ENCODE measurements around the gene VPS52. TPM values are rescaled to one million over a fixed set of nuclear protein-coding genes. Genes with fewer than 3 reads are reported as not detected.

The VPS52 gene
- total RNA-seq, 1 donor from 2014 or later, result 97.2 TPM

- peaks cover 26% of the 10 kb centered on the region for H3K27me3 Mint-ChIP-seq
- no peak overlapping the region for H3K4me3 Mint-ChIP-seq
- H3K36me3 Mint-ChIP-seq (ENCODE audit: low read depth), result peaks cover 26% of the 10 kb centered on the region
- H3K27ac Mint-ChIP-seq, result no peak overlapping the region
- intact Hi-C loops (cut with micrococcal nuclease), result no loop called here
- CTCF ChIA-PET, result no interaction called here
- DNase-seq (no peak), ATAC-seq (ENCODE audit: low read depth) (no peak)
- TF ChIP-seq, protein P1, sequence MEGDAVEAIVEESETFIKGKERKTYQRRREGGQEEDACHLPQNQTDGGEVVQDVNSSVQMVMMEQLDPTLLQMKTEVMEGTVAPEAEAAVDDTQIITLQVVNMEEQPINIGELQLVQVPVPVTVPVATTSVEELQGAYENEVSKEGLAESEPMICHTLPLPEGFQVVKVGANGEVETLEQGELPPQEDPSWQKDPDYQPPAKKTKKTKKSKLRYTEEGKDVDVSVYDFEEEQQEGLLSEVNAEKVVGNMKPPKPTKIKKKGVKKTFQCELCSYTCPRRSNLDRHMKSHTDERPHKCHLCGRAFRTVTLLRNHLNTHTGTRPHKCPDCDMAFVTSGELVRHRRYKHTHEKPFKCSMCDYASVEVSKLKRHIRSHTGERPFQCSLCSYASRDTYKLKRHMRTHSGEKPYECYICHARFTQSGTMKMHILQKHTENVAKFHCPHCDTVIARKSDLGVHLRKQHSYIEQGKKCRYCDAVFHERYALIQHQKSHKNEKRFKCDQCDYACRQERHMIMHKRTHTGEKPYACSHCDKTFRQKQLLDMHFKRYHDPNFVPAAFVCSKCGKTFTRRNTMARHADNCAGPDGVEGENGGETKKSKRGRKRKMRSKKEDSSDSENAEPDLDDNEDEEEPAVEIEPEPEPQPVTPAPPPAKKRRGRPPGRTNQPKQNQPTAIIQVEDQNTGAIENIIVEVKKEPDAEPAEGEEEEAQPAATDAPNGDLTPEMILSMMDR (IDR thresholded peaks at IDR 0.05), result no peak
- POLR2A ChIA-PET, result interaction anchor here (0.6 to 0.7 kb wide), 2 partner anchors 50 to 311 kb away, joined by 3 to 6 read pairs; no protein-coding TSS in a partner anchor
- peaks cover 32% of the 10 kb centered on the region for H3K4me1 Mint-ChIP-seq
- H3K9me3 Mint-ChIP-seq, result no peaks in the 10 kb centered on the region
Observed at GRCh38 chr6:33211136-33211535, 60.5 kb downstream of the VPS52 start.

GRCh38 chr6:33209856-33210255 is 61.8 kb downstream of the VPS52 start:
- peak overlapping the region; percentile 35 for H3K4me3 Mint-ChIP-seq
- ChIA-PET CTCF (no interaction called here), POLR2A (interaction anchor here (2.2 to 2.7 kb wide), 3 partner anchors 39 to 238 kb away, joined by 19 to 38 read pairs (median 37); partner anchors contain the start of genes RPS18 and VPS52)
- TF ChIP-seq, protein P1 (IDR thresholded peaks at IDR 0.05), result no peak
- H3K4me1 Mint-ChIP-seq, result peaks cover 43% of the 10 kb centered on the region
- peaks cover 22% of the 10 kb centered on the region for H3K27me3 Mint-ChIP-seq
- H3K27ac Mint-ChIP-seq, result no peak overlapping the region
- intact Hi-C loops (cut with micrococcal nuclease), result loop anchor here (2.0 to 10.0 kb wide), 3 partner anchors 17 to 1235 kb away; partner anchors contain the start of genes COL11A2 and DXO
- H3K36me3 Mint-ChIP-seq (ENCODE audit: low read depth), result peaks cover 26% of the 10 kb centered on the region
- no peak for DNase-seq
- no peaks in the 10 kb centered on the region for H3K9me3 Mint-ChIP-seq
- no peak for ATAC-seq (ENCODE audit: low read depth)

DNA sequence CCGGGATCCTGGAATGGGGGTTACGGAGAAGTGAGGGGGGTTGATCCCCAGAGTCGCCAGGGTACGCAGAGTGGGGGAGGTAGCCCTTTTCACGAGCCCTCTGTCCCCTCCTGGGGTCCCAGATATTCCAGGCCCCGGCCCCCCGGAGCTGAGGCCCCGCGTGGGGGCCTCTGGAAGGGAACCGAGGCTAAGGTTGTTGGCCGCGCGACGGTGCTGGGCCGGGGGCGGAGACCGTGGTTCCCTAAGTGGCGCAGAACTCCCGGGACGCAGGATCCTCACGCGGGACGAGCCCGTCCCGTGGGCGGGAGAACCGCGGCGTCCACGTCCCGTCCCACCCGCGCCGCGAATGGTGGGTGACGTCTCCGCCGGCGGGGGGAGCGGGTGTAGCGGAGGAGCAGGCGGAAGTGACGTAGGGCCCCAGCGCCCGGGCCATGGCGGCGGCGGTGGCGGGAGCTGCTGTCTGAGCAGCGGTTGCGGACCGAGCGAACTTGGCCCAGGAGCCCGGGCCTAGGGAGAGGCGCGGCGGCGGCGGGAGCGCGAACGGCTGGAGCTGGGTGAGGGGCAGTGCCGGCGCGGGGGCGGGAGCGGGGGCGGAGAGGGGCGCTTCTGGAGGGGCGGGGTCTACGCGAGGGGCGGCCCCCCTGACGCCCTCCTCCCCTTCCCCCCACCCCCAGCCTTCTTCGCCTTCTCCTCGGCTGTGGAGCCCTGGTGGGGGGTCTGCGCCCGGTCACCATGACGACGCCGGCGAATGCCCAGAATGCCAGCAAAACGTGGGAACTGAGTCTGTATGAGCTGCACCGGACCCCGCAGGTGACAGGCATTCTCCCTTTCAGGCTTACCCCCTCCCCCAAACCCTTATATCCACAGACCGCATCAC is 63.3 kb downstream of the VPS52 start, which contains the start of gene RING1:
Gene RING1, plus strand, starts transcription at position 410 of the 877 bp plus-strand sequence. Its CDS starts 323 bp downstream, at position 733.
- H3K27ac Mint-ChIP-seq, result peak within 1 kb of the TSS; percentile 82
- H3K27me3 Mint-ChIP-seq, result peaks cover 13% of the 10 kb centered on the region
- H3K36me3 Mint-ChIP-seq (ENCODE audit: low read depth), result peaks cover 33% of the 10 kb centered on the region
- H3K4me3 Mint-ChIP-seq, result peak within 1 kb of the TSS; percentile 87
- no peaks in the 10 kb centered on the region for H3K9me3 Mint-ChIP-seq
- TF ChIP-seq, protein P1 (IDR thresholded peaks at IDR 0.05), result no peak
- CTCF ChIA-PET, result interaction anchor here (0.9 to 1.8 kb wide), 5 partner anchors 11 to 208 kb away, joined by 4 to 8 read pairs (median 4); no protein-coding TSS in a partner anchor
- POLR2A ChIA-PET, result interaction anchor here (0.6 to 2.7 kb wide), 33 partner anchors 10 to 1842 kb away, joined by 3 to 38 read pairs (median 4); partner anchors contain the start of genes B3GALT4, BAK1, HLA-DPB1 and RGL2
- peaks cover 45% of the 10 kb centered on the region for H3K4me1 Mint-ChIP-seq
- DNase-seq, result peak; percentile 88
- intact Hi-C loops (cut with micrococcal nuclease), result loop anchor here (1.0 to 10.0 kb wide), 5 partner anchors 8 to 1234 kb away; partner anchors contain the start of genes COL11A2, DXO, RXRB and SLC39A7
- peak; percentile 51 for ATAC-seq (ENCODE audit: low read depth)

- H3K4me1 Mint-ChIP-seq, result peaks cover 45% of the 10 kb centered on the region
- ChIA-PET POLR2A (interaction anchor here (0.6 to 2.7 kb wide), 24 partner anchors 9 to 516 kb away, joined by 3 to 38 read pairs (median 4); partner anchors contain the start of genes BAK1, HLA-DPB1, RGL2 and RPS18), CTCF (interaction anchor here (0.9 to 1.8 kb wide), 4 partner anchors 39 to 207 kb away, joined by 4 to 8 read pairs (median 4); no protein-coding TSS in a partner anchor)
- intact Hi-C loops (cut with micrococcal nuclease), result loop anchor here (1.0 to 10.0 kb wide), 5 partner anchors 7 to 1233 kb away; partner anchors contain the start of genes COL11A2, DXO, RXRB and SLC39A7
- peak overlapping the region; percentile 87 for H3K4me3 Mint-ChIP-seq
- H3K27me3 Mint-ChIP-seq, result peaks cover 6% of the 10 kb centered on the region
- H3K36me3 Mint-ChIP-seq (ENCODE audit: low read depth), result peaks cover 39% of the 10 kb centered on the region
- ATAC-seq (ENCODE audit: low read depth), result no peak
- TF ChIP-seq, protein P1 (IDR thresholded peaks at IDR 0.05), result no peak
- no peaks in the 10 kb centered on the region for H3K9me3 Mint-ChIP-seq
- peak; percentile 32 for DNase-seq
- peak overlapping the region; percentile 76 for H3K27ac Mint-ChIP-seq
Observed at GRCh38 chr6:33207552-33208090, 64.1 kb downstream of the VPS52 start.

Measured in activated B cell treated with CpG ODN at 0.5 μM for 24 hours (primary cell).